H1 (cell line): ENCODE results near the gene SIAH3. TPM values are rescaled to one million over a fixed set of nuclear protein-coding genes. Genes with fewer than 3 reads are reported as not detected.

ENCODE experiments used
- CTCF ChIA-PET: fragments of 300-600 bp; sonication (Branson Sonifier 250); formaldehyde crosslinking; loops from one replicate; lab custom pipeline; 2021; ENCODE audit not compliant: partially characterized antibody; lab: Charles Lee
- POLR2A ChIA-PET: fragments of 300-600 bp; sonication (Branson Sonifier 250); formaldehyde crosslinking; loops from one replicate; lab custom pipeline; 2021; ENCODE audit warnings: inconsistent platforms; ENCODE audit not compliant: partially characterized antibody; lab: Charles Lee
- DNase-seq, 2 experiments: peaks; one replicate each; pipeline versions ENCODE4 v3.0.0 to v3.0.0-alpha.2; 2010 to 2022; ENCODE audit warnings: low spot score in 2 of 2, low read depth in 1 of 2, mixed read lengths in 1 of 2
- FAIRE-seq: peaks from 2 replicates; lab custom pipeline; 2011; peaks lifted over from hg19 to GRCh38; lab: Jason Lieb, UNC
- H2AFZ ChIP-seq: 2 replicates; pipeline ENCODE4 v1.8.1; 2012; ENCODE audit warnings: low read length, inconsistent platforms
- H2AK5ac ChIP-seq: 2 replicates; pipeline ENCODE4 v1.6.1; 2013; ENCODE audit warnings: low read depth, low read length
- H2BK120ac ChIP-seq: replicated peaks from 2 replicates; pipeline ENCODE3; 2013; ENCODE audit warnings: low read depth, low read length, inconsistent platforms
- H2BK12ac ChIP-seq: 2 replicates; pipeline ENCODE4 v1.6.1; 2013; ENCODE audit warnings: low read depth, low read length
- H2BK15ac ChIP-seq: 2 replicates; pipeline ENCODE4 v1.6.1; 2013; ENCODE audit warnings: low read length
- H2BK20ac ChIP-seq: 2 replicates; pipeline ENCODE4 v1.6.1; 2013; ENCODE audit warnings: low read length
- H2BK5ac ChIP-seq: 2 replicates; pipeline ENCODE4 v1.6.1; 2013; ENCODE audit warnings: low read depth, low read length
- H3K14ac ChIP-seq: 2 replicates; pipeline ENCODE4 v1.6.1; 2013; ENCODE audit warnings: inconsistent platforms; ENCODE audit not compliant: insufficient read length
- H3K18ac ChIP-seq: 2 replicates; pipeline ENCODE4 v1.6.1; 2013; ENCODE audit warnings: low read length; ENCODE audit errors: extremely low read depth
- H3K23ac ChIP-seq: 2 replicates; pipeline ENCODE4 v1.6.1; 2013; ENCODE audit warnings: inconsistent platforms; ENCODE audit not compliant: insufficient read length
- H3K23me2 ChIP-seq: 2 replicates; pipeline ENCODE4 v1.6.1; 2013; ENCODE audit warnings: low read depth, low read length
- H3K27ac ChIP-seq: 2 replicates; pipeline ENCODE4 v1.6.1; 2011; ENCODE audit warnings: low read depth, low read length, inconsistent platforms
- H3K27me3 ChIP-seq, 4 experiments: replicated peaks in 1 of 4; 1 replicate in 1 of 4; 2 replicates in 3 of 4; pipeline versions ENCODE4 v1.6.1 to v1.8.1; 2011 to 2013; ENCODE audit warnings: low read length in 3 of 4, mild to moderate bottlenecking in 3 of 4, inconsistent platforms in 2 of 4, mixed read lengths in 2 of 4, moderate library complexity in 1 of 4; ENCODE audit not compliant: control insufficient read depth in 3 of 4, insufficient read depth in 3 of 4; ENCODE audit errors: extremely low read depth in 1 of 4
- H3K36me3 ChIP-seq, 4 experiments: 2 replicates each; pipeline versions ENCODE4 v1.6.1 to v1.8.1; 2011 to 2013; ENCODE audit warnings: mild to moderate bottlenecking in 4 of 4, low read length in 3 of 4, moderate library complexity in 2 of 4, control low read depth in 1 of 4, inconsistent platforms in 1 of 4; ENCODE audit not compliant: insufficient read depth in 4 of 4, control insufficient read depth in 2 of 4
- H3K4ac ChIP-seq: replicated peaks from 2 replicates; pipeline ENCODE3; 2013; ENCODE audit warnings: low read length, low read depth, mixed read lengths, inconsistent platforms; ENCODE audit not compliant: insufficient read length
- H3K4me1 ChIP-seq, 4 experiments: replicated peaks in 1 of 4; 1 replicate in 1 of 4; 2 replicates in 3 of 4; pipeline versions ENCODE4 v1.6.1 to v1.8.1; 2011 to 2013; ENCODE audit warnings: low read length in 3 of 4, inconsistent platforms in 2 of 4, mixed read lengths in 1 of 4; ENCODE audit not compliant: insufficient read depth in 4 of 4, control insufficient read depth in 3 of 4
- H3K4me2 ChIP-seq, 2 experiments: 2 replicates each; pipeline versions ENCODE4 v1.6.1 to v1.8.1; 2011 to 2013; ENCODE audit warnings: low read depth in 2 of 2, low read length in 2 of 2, control low read depth in 1 of 2, inconsistent platforms in 1 of 2, mild to moderate bottlenecking in 1 of 2; ENCODE audit not compliant: insufficient read depth in 1 of 2
- H3K4me3 ChIP-seq, 4 experiments: fragments of 200-600, 300-600 bp in 1 of 4; sonication (generic), shearing (Covaris generic), sonication (Bioruptor Twin) in 1 of 4; 2 replicates each; pipeline versions ENCODE4 v1.5.1 to v1.8.1; 2011 to 2016; ENCODE audit warnings: low read length in 4 of 4, low read depth in 3 of 4, control low read depth in 2 of 4, inconsistent platforms in 2 of 4, mild to moderate bottlenecking in 2 of 4, mixed read lengths in 1 of 4, moderate library complexity in 1 of 4; ENCODE audit not compliant: insufficient read depth in 2 of 4; ENCODE audit errors: extremely low read depth in 1 of 4
- H3K56ac ChIP-seq: replicated peaks from 2 replicates; pipeline ENCODE3; 2013; ENCODE audit warnings: low read depth, mild to moderate bottlenecking, mixed read lengths, low read length, inconsistent platforms; ENCODE audit not compliant: insufficient read length
- H3K79me1 ChIP-seq: 2 replicates; pipeline ENCODE4 v1.6.1; 2013; ENCODE audit warnings: low read depth, low read length, control low read depth
- H3K79me2 ChIP-seq, 2 experiments: 2 replicates each; pipeline versions ENCODE4 v1.6.1 to v1.8.1; 2012 to 2013; ENCODE audit warnings: low read length in 2 of 2, mild to moderate bottlenecking in 2 of 2, inconsistent platforms in 1 of 2; ENCODE audit not compliant: insufficient read depth in 2 of 2, control insufficient read depth in 1 of 2
- H3K9ac ChIP-seq, 4 experiments: replicated peaks in 1 of 4; 1 replicate in 1 of 4; 2 replicates in 3 of 4; pipeline versions ENCODE4 v1.6.1 to v1.8.1; 2011 to 2013; ENCODE audit warnings: low read depth in 3 of 4, low read length in 3 of 4, control low read depth in 2 of 4, mild to moderate bottlenecking in 2 of 4, moderate library complexity in 2 of 4, inconsistent platforms in 1 of 4; ENCODE audit errors: extremely low read depth in 1 of 4
- H3K9me3 ChIP-seq, 2 experiments: 2 replicates each; pipeline versions ENCODE4 v1.6.1 to v1.8.1; 2012 to 2013; ENCODE audit warnings: mild to moderate bottlenecking in 2 of 2, moderate library complexity in 2 of 2, control low read depth in 1 of 2, inconsistent platforms in 1 of 2, low read depth in 1 of 2, low read length in 1 of 2, mixed read lengths in 1 of 2; ENCODE audit not compliant: insufficient read depth in 2 of 2
- H4K20me1 ChIP-seq, 2 experiments: replicated peaks in 1 of 2; 2 replicates each; pipeline versions ENCODE3 to v1.8.1; 2011 to 2013; ENCODE audit warnings: inconsistent platforms in 2 of 2, low read length in 2 of 2, mild to moderate bottlenecking in 1 of 2; ENCODE audit not compliant: insufficient read depth in 2 of 2, control insufficient read depth in 1 of 2
- H4K5ac ChIP-seq: 2 replicates; pipeline ENCODE4 v1.6.1; 2013; ENCODE audit warnings: low read length, low read depth, mixed read lengths, inconsistent platforms; ENCODE audit not compliant: insufficient read length
- H4K8ac ChIP-seq: 2 replicates; pipeline ENCODE4 v1.8.0; 2013; ENCODE audit warnings: mild to moderate bottlenecking, moderate library complexity, low read length, inconsistent platforms; ENCODE audit not compliant: insufficient read depth; ENCODE audit errors: extremely low read depth
- H4K91ac ChIP-seq: replicated peaks from 2 replicates; pipeline ENCODE3; 2013; ENCODE audit warnings: low read length, mixed read lengths, inconsistent platforms; ENCODE audit not compliant: insufficient read length
- ATF2 ChIP-seq: IDR thresholded peaks from 2 replicates; pipeline ENCODE4 v1.6.1; 2012; ENCODE audit warnings: low read length, inconsistent platforms
- CBX5 ChIP-seq: fragments of 300-800, 300-1000 bp; sonication (generic); IDR thresholded peaks from 2 replicates; pipeline ENCODE4 v1.7.1; 2016; ENCODE audit warnings: antibody characterized with exemption, low read length, low read depth
- CBX8 ChIP-seq: fragments of 300-800, 300-1000 bp; sonication (generic); IDR thresholded peaks from 2 replicates; pipeline ENCODE4 v1.7.1; 2016; ENCODE audit warnings: low read depth, low read length, borderline replicate concordance
- EZH2 ChIP-seq: fragments of 200-600 bp; sonication (generic); IDR thresholded peaks from 2 replicates; pipeline ENCODE4 v1.7.1; 2012; ENCODE audit warnings: low read depth, mild to moderate bottlenecking, moderate library complexity, low read length, inconsistent platforms; ENCODE audit not compliant: severe bottlenecking
- HDAC2 ChIP-seq, 2 experiments: fragments of 300-600 bp in 1 of 2; sonication (generic) in 1 of 2; IDR thresholded peaks; 2 replicates each; pipeline ENCODE4 v1.6.1; 2011 to 2012; ENCODE audit warnings: low read depth in 2 of 2, low read length in 2 of 2, mild to moderate bottlenecking in 2 of 2, moderate library complexity in 2 of 2, borderline replicate concordance in 1 of 2, inconsistent platforms in 1 of 2
- MAX ChIP-seq: IDR thresholded peaks from 2 replicates; pipeline ENCODE4 v1.6.1; 2012; ENCODE audit warnings: inconsistent platforms
- RBBP5 ChIP-seq: IDR thresholded peaks from 2 replicates; pipeline ENCODE4 v1.7.1; 2012; ENCODE audit warnings: low read depth, mild to moderate bottlenecking, inconsistent platforms, low read length, moderate library complexity, borderline replicate concordance
- RFX5 ChIP-seq: IDR thresholded peaks from 2 replicates; pipeline ENCODE4 v1.6.1; 2011; ENCODE audit warnings: low read depth, low read length, improper control_type of control experiment, borderline replicate concordance
- TCF12 ChIP-seq: IDR thresholded peaks from 2 replicates; pipeline ENCODE4 v1.6.1; 2011; ENCODE audit warnings: low read depth, mild to moderate bottlenecking, low read length
- USF2 ChIP-seq: IDR thresholded peaks from 2 replicates; pipeline ENCODE4 v1.6.1; 2011; ENCODE audit warnings: low read length, improper control_type of control experiment
- YY1 ChIP-seq: IDR thresholded peaks from 2 replicates; pipeline ENCODE4 v1.6.1; 2011; ENCODE audit warnings: low read depth, mild to moderate bottlenecking, low read length
- WGBS, 2 experiments: shearing (Covaris generic) in 1 of 2; methylation state at CpG; one replicate each; pipeline versions ENCODE4 v1.1.6 to v1.1.7; 2013 to 2015; ENCODE audit warnings: low lambda C conversion rate in 2 of 2, mixed read lengths in 2 of 2, inconsistent platforms in 1 of 2, low coverage in 1 of 2, missing lambda C conversion rate in 1 of 2; ENCODE audit not compliant: insufficient replicate concordance in 2 of 2, insufficient coverage in 1 of 2, insufficient read length in 1 of 2; ENCODE audit errors: extremely low coverage in 1 of 2, missing lambda C conversion rate in 1 of 2; 5-methylcytosine and 5-hydroxymethylcytosine counted together
- polyA plus RNA-seq, 7 experiments: library from polyadenylated mRNA; depleted of rRNA in 3 of 7; stranded (reverse) in 5 of 7; unstranded in 2 of 7; fragments of >200 nt in 5 of 7; fragments of 200-250 nt in 2 of 7; gene quantifications; 1 replicate in 5 of 7; 2 replicates in 1 of 7; 4 replicates in 1 of 7; pipeline versions ENCODE4 v1.2.1 to v1.2.3, GENCODE V29; 2011 to 2013; ENCODE audit warnings: missing spikeins in 2 of 7, mixed read lengths in 2 of 7
- total RNA-seq: library from RNA; stranded (reverse); fragmentation: NEBNext Ultra II Directional; extraction: Animal tissue kit (Norgen Biotek cat#: 25700); gene quantifications from 2 replicates; pipeline ENCODE4 v1.2.1, GENCODE V29; 2021

Gene SIAH3
- total and polyA plus RNA-seq, 2 of the 8 experiments (the other 6 are each of a cell fraction or from before 2014, with no cell fraction given): 0.15 to 0.17 TPM

GRCh38 chr13:45831851-45832250, 19.7 kb downstream of the SIAH3 start:
- H2BK5ac ChIP-seq: no peak overlapping the region
- no peak overlapping the region for H2BK120ac ChIP-seq
- H4K5ac ChIP-seq: no peak overlapping the region
- no peak overlapping the region for H3K14ac ChIP-seq
- H4K8ac ChIP-seq: no peak overlapping the region
- CTCF ChIA-PET: no interaction called here
- no peak overlapping the region for H3K18ac ChIP-seq
- POLR2A ChIA-PET: no interaction called here
- no peak overlapping the region for H2BK20ac ChIP-seq
- peak in 1 of 2 experiments; percentile 11 for DNase-seq
- no peak overlapping the region for H4K91ac ChIP-seq
- no peak overlapping the region for H2AK5ac ChIP-seq
- 87% methylated on average over 4 of the region's 4 CpGs; no CpG with 5 or more reads in 1 of the 2 experiments for WGBS, 2 experiments
- no peaks in the 10 kb centered on the region for H3K9me3 ChIP-seq
- no peak overlapping the region for H3K9ac ChIP-seq
- H2AFZ ChIP-seq: no peak overlapping the region
- H3K4ac ChIP-seq: no peak overlapping the region
- H3K4me2 ChIP-seq: no peak overlapping the region
- H3K56ac ChIP-seq: no peak overlapping the region
- H3K27me3 ChIP-seq: no peaks in the 10 kb centered on the region
- no peaks in the 10 kb centered on the region for H3K23me2 ChIP-seq
- no peaks in the 10 kb centered on the region for H3K36me3 ChIP-seq
- no peaks in the 10 kb centered on the region; a peak in 1 of 4 replicates for H3K79me2 ChIP-seq
- no peak for FAIRE-seq
- H3K79me1 ChIP-seq: no peaks in the 10 kb centered on the region
- peaks cover 0 to 10% (median 5%) of the 10 kb centered on the region in 4 experiments; a peak in 4 of 7 replicates for H3K4me1 ChIP-seq
- H3K4me3 ChIP-seq: no peak overlapping the region
- no peak overlapping the region for H2BK15ac ChIP-seq
- H3K27ac ChIP-seq: no peak overlapping the region
- TF ChIP-seq HDAC2 (IDR thresholded peaks at IDR 0.05; ENCODE audit: borderline replicate concordance in 1 of 2, low read depth in 2 of 2, low read length in 2 of 2): no peak
- TF ChIP-seq ATF2: no peak
- TF ChIP-seq CBX5: no peak
- TF ChIP-seq MAX: no peak
- no peak for TF ChIP-seq YY1
- no peak for TF ChIP-seq TCF12
- TF ChIP-seq USF2: no peak
- no peak for TF ChIP-seq EZH2
- TF ChIP-seq RBBP5: no peak
- TF ChIP-seq RFX5: no peak
- no peak for TF ChIP-seq CBX8
- H4K20me1 ChIP-seq: no peaks in the 10 kb centered on the region
- H2BK12ac ChIP-seq: no peak overlapping the region
- no peak overlapping the region for H3K23ac ChIP-seq
